Measurements from ENCODE around the gene KIF5B. TPM values are rescaled to one million over a fixed set of nuclear protein-coding genes. Genes with fewer than 3 reads are reported as not detected.
"Not testable (repeated sequence)": the region's sequence is repeated elsewhere in the genome, so short reads cannot be mapped to it uniquely, and the experiment has no call there.

The KIF5B gene
- total RNA-seq, 2 experiments from 2014 or later, result 61.3 to 62.4 TPM

DNA sequence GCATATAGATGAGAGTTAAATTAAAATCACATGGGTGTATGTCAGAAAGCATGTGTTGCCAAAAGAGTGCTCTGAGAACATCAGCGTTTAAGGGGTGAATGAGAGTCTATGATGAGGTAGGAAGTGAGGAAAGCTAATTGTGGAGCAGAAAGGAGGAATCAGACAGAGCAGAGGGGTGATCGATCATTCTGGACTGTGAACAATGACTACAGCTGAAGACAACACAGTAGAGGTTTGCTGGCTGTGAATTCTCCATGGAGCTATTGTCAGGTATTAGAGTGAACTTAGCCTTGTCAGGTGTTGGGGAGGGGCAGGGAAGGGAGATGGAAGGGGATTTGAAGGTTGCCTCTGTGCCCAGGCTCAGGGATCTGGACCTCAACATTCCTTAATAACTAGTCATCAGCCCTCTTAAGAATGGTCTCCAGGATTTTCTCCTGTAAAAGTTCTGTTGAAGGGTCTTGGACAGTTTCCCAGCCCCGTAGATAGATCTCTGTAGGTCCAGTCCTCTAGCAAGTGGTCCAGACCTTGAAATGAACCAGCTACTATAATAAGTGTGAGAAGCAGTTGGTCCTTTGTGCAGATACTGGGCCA is 57.1 kb downstream of the KIF5B start:
- no peak overlapping the region for H3K27ac Mint-ChIP-seq
- no peak for DNase-seq
- CTCF ChIA-PET, result no interaction called here
- H3K27me3 Mint-ChIP-seq, result no peaks in the 10 kb centered on the region
- POLR2A ChIA-PET, result no interaction called here
- H3K9me3 Mint-ChIP-seq, result no peaks in the 10 kb centered on the region
- no peak overlapping the region for H3K4me3 Mint-ChIP-seq
- H3K36me3 Mint-ChIP-seq (ENCODE audit: low read depth), result no peaks in the 10 kb centered on the region
- H3K4me1 Mint-ChIP-seq, result peaks cover 11% of the 10 kb centered on the region

DNA sequence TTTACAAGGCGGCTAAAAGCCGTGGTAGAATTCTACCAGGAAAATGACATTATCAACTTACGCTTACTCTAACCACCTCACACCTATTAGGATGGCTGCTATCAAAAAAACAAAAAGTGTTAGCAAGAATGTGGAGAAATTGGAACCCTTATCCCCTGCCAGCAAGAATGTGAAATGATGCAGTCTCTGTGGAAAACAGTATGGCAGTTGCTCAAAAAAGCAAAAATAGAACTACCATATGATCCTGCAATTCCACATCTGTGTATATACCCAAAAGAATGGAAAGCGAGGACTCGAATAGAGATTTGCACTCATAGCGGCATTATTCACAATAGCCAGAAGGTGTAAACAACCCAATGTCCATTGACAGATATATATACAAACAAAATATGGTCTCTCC is 61.3 kb downstream of the KIF5B start:
- no peaks in the 10 kb centered on the region for H3K36me3 Mint-ChIP-seq (ENCODE audit: low read depth)
- no peaks in the 10 kb centered on the region for H3K27me3 Mint-ChIP-seq
- POLR2A ChIA-PET, result no interaction called here
- H3K27ac Mint-ChIP-seq, result no peak overlapping the region
- CTCF ChIA-PET, result no interaction called here
- H3K9me3 Mint-ChIP-seq, result no peaks in the 10 kb centered on the region
- DNase-seq, result no peak
- H3K4me1 Mint-ChIP-seq, result no peaks in the 10 kb centered on the region
- no peak overlapping the region for H3K4me3 Mint-ChIP-seq

DNA sequence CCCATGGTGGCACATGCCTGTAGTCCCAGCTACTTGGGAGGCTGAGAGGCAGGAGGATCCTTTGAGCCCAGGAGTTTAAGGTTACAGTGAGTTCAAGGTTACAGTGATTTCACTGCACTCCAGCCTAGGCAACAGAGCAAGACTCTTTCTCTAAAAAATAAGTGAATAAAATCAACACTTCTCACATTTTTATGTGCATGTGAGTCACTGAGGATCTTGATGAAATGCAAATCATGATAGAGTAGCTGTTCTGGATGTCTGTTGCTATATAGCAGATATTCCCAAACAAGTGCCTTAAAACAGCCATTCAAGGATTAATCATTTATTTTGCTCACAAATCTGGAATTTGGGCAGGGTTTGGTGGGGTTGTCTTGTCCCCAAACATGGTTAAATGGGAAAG is 65.3 kb downstream of the KIF5B start:
- H3K4me1 Mint-ChIP-seq, result no peaks in the 10 kb centered on the region
- CTCF ChIA-PET, result no interaction called here
- DNase-seq, result no peak
- H3K27ac Mint-ChIP-seq, result no peak overlapping the region
- no peaks in the 10 kb centered on the region for H3K36me3 Mint-ChIP-seq (ENCODE audit: low read depth)
- POLR2A ChIA-PET, result no interaction called here
- no peak overlapping the region for H3K4me3 Mint-ChIP-seq
- peaks cover 3% of the 10 kb centered on the region for H3K9me3 Mint-ChIP-seq
- no peaks in the 10 kb centered on the region for H3K27me3 Mint-ChIP-seq

DNA sequence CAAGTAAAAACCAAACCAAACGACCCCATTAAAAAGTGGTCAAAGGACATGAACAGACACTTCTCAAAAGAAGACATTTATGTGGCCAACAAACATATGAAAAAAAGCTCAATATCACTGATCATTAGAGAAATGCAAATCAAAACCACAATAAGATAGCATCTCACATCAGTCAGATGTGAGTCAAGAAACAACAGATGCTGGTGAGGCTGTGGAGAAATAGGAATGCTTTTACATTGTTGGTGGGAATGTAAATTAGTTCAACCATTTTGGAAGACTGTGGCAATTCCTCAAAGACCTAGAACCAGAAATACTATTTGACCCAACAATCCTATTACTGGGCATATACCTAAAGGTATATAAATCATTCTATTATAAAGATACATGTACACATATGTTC is 68.4 kb downstream of the KIF5B start:
- H3K27ac Mint-ChIP-seq; DNase-seq; H3K36me3 Mint-ChIP-seq (ENCODE audit: low read depth); H3K27me3 Mint-ChIP-seq; CTCF ChIA-PET; H3K9me3 Mint-ChIP-seq; H3K4me1 Mint-ChIP-seq; POLR2A ChIA-PET; H3K4me3 Mint-ChIP-seq: not testable (repeated sequence)

DNA sequence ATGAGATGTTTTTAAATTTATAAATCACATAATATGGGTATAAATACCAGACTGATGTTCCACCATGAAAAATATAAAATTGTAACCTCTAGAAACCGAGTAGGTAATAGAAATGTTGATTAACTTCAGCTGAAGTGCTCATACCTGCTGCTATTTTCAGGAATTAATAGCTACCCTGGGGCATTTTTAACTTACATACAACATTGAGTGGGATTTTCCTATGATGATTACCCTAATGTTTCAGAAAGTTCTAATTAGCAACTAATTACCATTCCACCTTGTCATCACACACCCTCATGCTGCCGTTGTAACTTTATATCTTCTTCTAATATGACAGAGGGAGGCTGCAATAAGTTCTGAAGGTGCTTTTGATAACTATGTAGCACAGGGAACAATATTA is 74.1 kb downstream of the KIF5B start:
- no peak for DNase-seq
- Mint-ChIP-seq H3K27ac (no peak overlapping the region), H3K36me3 (ENCODE audit: low read depth) (peaks cover 2% of the 10 kb centered on the region), H3K9me3 (peaks cover 8% of the 10 kb centered on the region), H3K4me1 (peaks cover 11% of the 10 kb centered on the region), H3K27me3 (no peaks in the 10 kb centered on the region), H3K4me3 (no peak overlapping the region)
- CTCF ChIA-PET, result interaction anchor here (0.6 to 0.7 kb wide), 4 partner anchors 17 to 1984 kb away, joined by 3 to 7 read pairs (median 4); no protein-coding TSS in a partner anchor
- POLR2A ChIA-PET, result no interaction called here

DNA sequence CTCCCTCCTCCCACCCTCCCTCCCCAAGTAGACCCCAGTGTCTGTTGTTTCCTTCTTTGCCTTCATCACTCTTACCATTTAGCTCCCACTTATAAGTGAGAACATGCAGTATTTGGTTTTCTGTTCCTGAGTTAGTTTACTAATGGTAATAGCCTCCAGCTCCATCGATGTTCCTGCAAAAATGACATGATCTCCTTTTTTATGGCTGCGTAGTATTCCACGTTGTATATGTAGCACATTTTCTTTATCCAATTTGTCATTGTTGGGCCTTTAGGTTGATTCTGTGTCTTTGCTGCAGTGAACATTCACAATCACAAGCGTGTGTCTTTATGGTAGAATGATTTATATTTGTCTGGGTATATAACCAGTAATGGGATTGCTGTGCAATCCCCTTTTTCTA is 75.8 kb downstream of the KIF5B start:
- POLR2A ChIA-PET, result no interaction called here
- peaks cover 23% of the 10 kb centered on the region for H3K4me1 Mint-ChIP-seq
- no peaks in the 10 kb centered on the region for H3K27me3 Mint-ChIP-seq
- H3K4me3 Mint-ChIP-seq, result no peak overlapping the region
- peaks cover 8% of the 10 kb centered on the region for H3K9me3 Mint-ChIP-seq
- CTCF ChIA-PET, result interaction anchor here (0.6 kb wide), 1 partner anchor 79 kb away, joined by 3 read pairs; no protein-coding TSS in a partner anchor
- no peak overlapping the region for H3K27ac Mint-ChIP-seq
- peaks cover 2% of the 10 kb centered on the region for H3K36me3 Mint-ChIP-seq (ENCODE audit: low read depth)
- no peak for DNase-seq

DNA sequence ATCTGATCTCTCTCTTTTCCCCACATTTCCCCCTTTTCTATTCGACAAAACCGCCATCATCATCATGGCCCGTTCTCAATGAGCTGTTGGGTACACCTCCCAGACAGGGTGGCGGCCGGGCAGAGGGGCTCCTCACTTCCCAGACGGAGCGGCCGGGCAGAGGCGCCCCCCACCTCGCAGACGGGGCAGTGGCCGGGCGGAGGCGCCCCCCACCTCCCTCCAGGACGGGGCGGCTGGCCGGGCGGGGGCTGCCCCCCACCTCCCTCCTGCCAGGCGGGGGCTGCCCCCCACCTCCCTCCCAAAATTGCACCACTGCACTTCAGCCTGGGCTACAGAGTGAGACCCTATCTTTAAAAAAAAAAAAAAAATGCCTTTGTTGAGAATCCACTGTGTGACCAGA is 77.2 kb downstream of the KIF5B start:
- H3K36me3 Mint-ChIP-seq (ENCODE audit: low read depth); DNase-seq; H3K27ac Mint-ChIP-seq; H3K27me3 Mint-ChIP-seq; CTCF ChIA-PET; H3K9me3 Mint-ChIP-seq; POLR2A ChIA-PET; H3K4me3 Mint-ChIP-seq: not testable (repeated sequence)
- H3K4me1 Mint-ChIP-seq, result peaks cover 31% of the 10 kb centered on the region

DNA sequence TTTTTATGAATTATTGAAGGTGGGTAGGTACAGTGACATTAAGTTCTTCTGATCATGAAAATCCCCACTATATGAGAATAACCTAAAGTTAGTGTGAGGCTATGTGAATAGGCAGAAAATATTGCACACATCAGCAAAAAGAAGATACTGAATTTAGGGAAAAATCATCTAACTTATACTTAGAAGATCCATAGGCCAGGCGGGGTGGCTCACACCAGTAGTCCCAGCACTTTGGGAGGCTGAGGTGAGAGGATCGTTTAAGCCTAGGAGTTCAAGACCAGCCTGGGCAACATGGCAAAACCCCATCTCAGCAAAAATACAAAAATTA is 78.1 kb downstream of the KIF5B start:
- no peaks in the 10 kb centered on the region for H3K27me3 Mint-ChIP-seq
- CTCF ChIA-PET, result interaction anchor here (1.5 kb wide), 1 partner anchor 117 kb away, joined by 5 read pairs; no protein-coding TSS in a partner anchor
- H3K27ac Mint-ChIP-seq, result no peak overlapping the region
- no peak for DNase-seq
- H3K9me3 Mint-ChIP-seq, result peaks cover 8% of the 10 kb centered on the region
- no peak overlapping the region for H3K4me3 Mint-ChIP-seq
- POLR2A ChIA-PET, result no interaction called here
- H3K4me1 Mint-ChIP-seq, result peaks cover 31% of the 10 kb centered on the region
- peaks cover 2% of the 10 kb centered on the region for H3K36me3 Mint-ChIP-seq (ENCODE audit: low read depth)

DNA sequence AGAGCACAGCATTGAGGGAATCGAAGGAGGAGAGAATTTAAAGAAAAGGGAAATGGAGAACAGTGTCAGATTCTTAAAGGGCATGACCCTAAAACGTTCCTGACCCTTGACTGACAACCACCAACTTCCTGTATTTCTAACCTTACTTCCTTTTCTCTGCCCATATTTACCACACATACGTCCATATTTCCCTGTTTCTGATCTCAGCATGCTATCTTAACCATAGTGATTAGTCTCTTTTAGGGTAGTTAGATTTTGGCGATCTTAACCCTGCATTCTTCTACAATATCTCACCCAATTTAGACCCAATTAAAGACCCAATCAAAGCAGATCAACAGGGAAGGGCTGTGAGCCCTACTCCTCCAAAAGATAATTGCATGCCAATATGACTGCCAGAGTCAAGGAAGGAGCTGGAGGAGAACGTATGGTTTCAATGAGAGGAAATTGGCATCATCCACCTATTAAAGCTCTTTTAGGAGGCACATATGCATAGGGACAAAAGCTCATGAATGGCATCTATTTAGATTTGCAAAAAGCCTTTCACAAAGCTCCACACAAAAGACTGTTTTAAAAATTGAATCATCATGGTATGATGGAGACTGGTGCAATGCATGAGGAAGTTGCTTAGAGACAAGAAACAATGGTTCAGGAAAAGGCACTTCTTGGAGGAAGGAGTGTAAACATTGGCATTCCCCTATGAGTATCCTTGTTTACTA is 78.6 kb downstream of the KIF5B start:
- H3K27ac Mint-ChIP-seq, result no peak overlapping the region

DNA sequence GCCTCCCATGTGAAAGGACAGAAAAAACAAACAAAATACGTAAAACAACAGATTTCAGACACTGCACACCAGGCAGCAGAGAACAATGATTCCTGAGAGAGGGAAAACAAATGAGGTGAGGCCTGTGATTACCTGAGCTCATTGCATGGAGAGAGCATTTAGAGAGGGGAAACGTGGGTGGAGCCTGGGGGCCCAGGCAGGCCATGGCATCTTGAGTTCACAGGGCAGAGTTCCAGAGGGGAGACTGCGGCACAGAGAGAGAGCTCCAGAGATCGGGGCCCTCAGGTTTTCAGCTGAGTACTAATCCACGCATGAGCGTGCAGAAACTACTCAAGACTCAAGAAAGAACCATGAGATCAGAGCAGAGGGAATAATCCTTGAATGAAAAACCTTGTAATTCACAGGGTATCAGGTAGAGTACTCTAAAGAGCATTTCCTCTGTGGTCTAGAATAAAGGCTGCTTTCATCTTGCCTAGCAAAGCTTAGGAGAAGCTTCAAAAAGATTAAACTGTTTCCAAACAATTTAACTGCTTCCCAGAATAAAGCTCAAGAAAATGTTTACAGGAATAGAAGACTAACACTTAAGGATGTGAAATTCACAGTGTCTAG is 81.0 kb downstream of the KIF5B start:
- no peaks in the 10 kb centered on the region for H3K27me3 Mint-ChIP-seq
- POLR2A ChIA-PET, result no interaction called here
- peaks cover 2% of the 10 kb centered on the region for H3K9me3 Mint-ChIP-seq
- no peaks in the 10 kb centered on the region for H3K36me3 Mint-ChIP-seq (ENCODE audit: low read depth)
- H3K4me1 Mint-ChIP-seq, result peaks cover 31% of the 10 kb centered on the region
- no peak for DNase-seq
- H3K27ac Mint-ChIP-seq, result no peak overlapping the region
- no peak overlapping the region for H3K4me3 Mint-ChIP-seq
- CTCF ChIA-PET, result interaction anchor here (1.0 to 1.5 kb wide), 4 partner anchors 16 to 87 kb away, joined by 3 to 4 read pairs (median 3); no protein-coding TSS in a partner anchor

More for the DNA sequence above, 78.6 kb downstream of the KIF5B start:
- H3K36me3 Mint-ChIP-seq (ENCODE audit: low read depth), result peaks cover 2% of the 10 kb centered on the region
- no peaks in the 10 kb centered on the region for H3K27me3 Mint-ChIP-seq
- no peak for DNase-seq
- peaks cover 8% of the 10 kb centered on the region for H3K9me3 Mint-ChIP-seq
- CTCF ChIA-PET, result interaction anchor here (0.6 to 1.5 kb wide), 3 partner anchors 24 to 127 kb away, joined by 3 to 5 read pairs (median 4); no protein-coding TSS in a partner anchor
- H3K4me3 Mint-ChIP-seq, result no peak overlapping the region
- POLR2A ChIA-PET, result no interaction called here
- peaks cover 31% of the 10 kb centered on the region for H3K4me1 Mint-ChIP-seq

DNA sequence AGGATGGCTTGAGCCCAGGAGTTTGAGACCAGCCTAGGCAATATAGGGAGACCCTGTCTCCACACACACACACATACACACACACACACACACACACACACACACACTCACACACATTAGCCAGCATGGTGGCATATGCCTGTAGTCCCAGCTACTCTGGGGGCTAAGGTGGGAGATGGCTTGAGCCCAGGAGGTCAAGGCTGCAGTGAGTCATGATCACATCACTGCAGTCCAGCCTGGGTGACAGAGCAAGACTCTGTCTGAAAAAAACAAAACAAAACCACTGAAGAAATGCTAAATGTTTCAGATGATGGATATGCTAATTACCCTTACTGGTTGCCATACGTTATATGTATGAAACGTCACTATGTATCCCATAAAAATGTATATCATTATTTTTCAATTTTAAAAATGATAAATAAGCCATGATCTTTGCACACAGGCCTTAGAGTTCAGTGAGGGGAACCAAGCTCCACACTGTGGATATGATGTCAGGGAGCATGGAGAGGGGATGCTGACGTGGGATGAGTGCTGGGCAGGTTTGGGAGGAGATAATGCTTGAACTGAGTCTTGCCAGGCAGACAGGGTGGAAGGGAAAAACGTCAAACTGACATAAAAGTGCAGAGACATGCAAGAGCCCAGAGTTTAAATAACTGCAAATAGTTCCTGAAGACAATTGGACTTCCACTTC is 81.6 kb downstream of the KIF5B start:
- ChIA-PET CTCF (interaction anchor here (1.0 to 1.5 kb wide), 4 partner anchors 12 to 87 kb away, joined by 3 read pairs; no protein-coding TSS in a partner anchor), POLR2A (no interaction called here)
- peaks cover 31% of the 10 kb centered on the region for H3K4me1 Mint-ChIP-seq
- H3K27me3 Mint-ChIP-seq, result no peaks in the 10 kb centered on the region
- no peak overlapping the region for H3K27ac Mint-ChIP-seq
- no peaks in the 10 kb centered on the region for H3K36me3 Mint-ChIP-seq (ENCODE audit: low read depth)
- H3K4me3 Mint-ChIP-seq, result no peak overlapping the region
- H3K9me3 Mint-ChIP-seq, result no peaks in the 10 kb centered on the region
- no peak for DNase-seq

DNA sequence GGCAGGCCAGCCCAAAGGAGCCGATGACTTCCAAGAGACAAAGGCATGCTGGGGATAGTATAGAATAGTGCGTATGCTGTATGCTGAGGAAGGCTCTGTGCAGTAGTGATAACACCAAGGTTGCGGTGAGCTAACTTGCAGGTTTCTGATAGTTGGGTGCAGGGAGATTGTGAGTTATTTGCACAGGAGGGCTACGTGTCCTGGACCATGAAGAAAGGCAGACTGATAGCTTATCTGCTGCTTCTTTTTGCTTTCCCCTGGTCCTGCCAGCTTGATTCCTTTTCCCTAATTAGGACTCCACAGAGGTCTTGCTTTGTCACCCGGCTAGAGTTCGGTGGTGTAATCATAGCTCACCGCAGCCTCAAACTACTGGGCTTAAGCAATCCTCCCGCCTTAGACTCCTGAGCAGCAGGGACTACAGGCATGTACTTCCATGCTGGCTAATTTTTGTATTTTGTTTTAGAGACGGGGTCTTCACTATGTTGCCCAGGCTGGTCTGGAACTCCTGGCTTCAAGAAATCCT is 83.6 kb downstream of the KIF5B start:
- H3K4me3 Mint-ChIP-seq, result no peak overlapping the region
- H3K4me1 Mint-ChIP-seq, result peaks cover 25% of the 10 kb centered on the region
- no peak overlapping the region for H3K27ac Mint-ChIP-seq
- no peak for DNase-seq
- no peaks in the 10 kb centered on the region for H3K27me3 Mint-ChIP-seq
- H3K36me3 Mint-ChIP-seq (ENCODE audit: low read depth), result no peaks in the 10 kb centered on the region
- POLR2A ChIA-PET, result no interaction called here
- CTCF ChIA-PET, result interaction anchor here (2.1 kb wide), 1 partner anchor 13 kb away, joined by 4 read pairs; no protein-coding TSS in a partner anchor
- no peaks in the 10 kb centered on the region for H3K9me3 Mint-ChIP-seq

DNA sequence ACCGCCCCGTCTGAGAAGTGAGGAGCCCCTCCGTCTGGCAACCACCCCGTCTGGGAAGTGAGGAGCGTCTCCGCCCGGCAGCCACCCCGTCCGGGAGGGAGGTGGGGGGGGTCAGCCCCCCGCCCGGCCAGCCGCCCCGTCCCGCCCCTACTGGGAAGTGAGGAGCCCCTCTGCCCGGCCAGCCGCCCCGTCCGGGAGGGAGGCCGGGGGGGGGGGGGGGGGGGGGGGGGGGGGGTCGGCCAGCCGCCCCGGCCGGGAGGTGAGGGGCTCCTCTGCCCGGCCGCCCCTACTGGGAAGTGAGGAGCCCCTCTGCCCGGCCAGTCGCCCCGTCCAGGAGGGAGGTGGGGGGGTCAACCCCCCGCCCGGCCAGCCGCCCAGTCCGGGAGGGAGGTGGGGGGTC is 86.4 kb downstream of the KIF5B start:
- H3K27ac Mint-ChIP-seq; H3K36me3 Mint-ChIP-seq (ENCODE audit: low read depth); POLR2A ChIA-PET; H3K27me3 Mint-ChIP-seq; H3K4me1 Mint-ChIP-seq; H3K4me3 Mint-ChIP-seq; DNase-seq; H3K9me3 Mint-ChIP-seq; CTCF ChIA-PET: not testable (repeated sequence)

All from activated CD4-positive, alpha-beta T cell treated with anti-CD3 and anti-CD28 coated beads, Interleukin-2, amount 10 ng/mL, durations not matched to agents 7 days and 5 days (primary cell).